Measurements from ENCODE around the gene ALPG. TPM values are rescaled to one million over a fixed set of nuclear protein-coding genes. Genes with fewer than 3 reads are reported as not detected.
"Not testable (repeated sequence)": the region's sequence is repeated elsewhere in the genome, so short reads cannot be mapped to it uniquely, and the experiment has no call there.

Gene ALPG
- total RNA-seq, 1 donor from 2014 or later = not detected

- H3K4me1 Mint-ChIP-seq = peaks cover 27% of the 10 kb centered on the region
- no peak for DNase-seq (ENCODE audit: low spot score)
- Histone ChIP-seq H3K79me2 (ENCODE audit: low read depth) (no peaks in the 10 kb centered on the region), H3K36me3 (no peaks in the 10 kb centered on the region), H3K9ac (no peak overlapping the region), H3K27me3 (peaks cover 16% of the 10 kb centered on the region), H3F3A (ENCODE audit: low read depth) (no peaks in the 10 kb centered on the region), H3K4me3 (no peak overlapping the region), H3K4me2 (peak overlapping the region; percentile 11), H4K20me1 (ENCODE audit: low read depth) (no peaks in the 10 kb centered on the region), H3K4me1 (peaks cover 4% of the 10 kb centered on the region), H3K9me3 (ENCODE audit: low read depth) (no peaks in the 10 kb centered on the region), H3K27ac (no peak overlapping the region), H2AFZ (replicated peaks) (no peak overlapping the region)
- TF ChIP-seq CTCF (IDR thresholded peaks at IDR 0.05) = no peak
- no peak for TF ChIP-seq EZH2 (IDR thresholded peaks at IDR 0.05)
- TF ChIP-seq EZH2phosphoT487 (IDR thresholded peaks at IDR 0.05) = no peak
- H3K4me3 Mint-ChIP-seq = no peak overlapping the region
- H3K36me3 Mint-ChIP-seq = no peaks in the 10 kb centered on the region
- H3K27me3 Mint-ChIP-seq (ENCODE audit: insufficient read depth, low read depth) = peaks cover 14% of the 10 kb centered on the region
- H3K27ac Mint-ChIP-seq = no peak overlapping the region
- H3K9me3 Mint-ChIP-seq = no peaks in the 10 kb centered on the region
Measured at GRCh38 chr2:232447638-232448303, 41.1 kb downstream of the ALPG start.

- Histone ChIP-seq H3K36me3 (no peaks in the 10 kb centered on the region), H3K9ac (no peak overlapping the region), H3F3A (ENCODE audit: low read depth) (no peaks in the 10 kb centered on the region), H3K4me3 (no peak overlapping the region), H3K27ac (no peak overlapping the region), H3K4me1 (peaks cover 4% of the 10 kb centered on the region), H3K4me2 (peak overlapping the region; percentile 11), H3K27me3 (peaks cover 16% of the 10 kb centered on the region), H3K79me2 (ENCODE audit: low read depth) (no peaks in the 10 kb centered on the region), H4K20me1 (ENCODE audit: low read depth) (no peaks in the 10 kb centered on the region), H2AFZ (replicated peaks) (no peak overlapping the region), H3K9me3 (ENCODE audit: low read depth) (no peaks in the 10 kb centered on the region)
- DNase-seq (ENCODE audit: low spot score) = peak; percentile 45
- H3K27me3 Mint-ChIP-seq (ENCODE audit: insufficient read depth, low read depth) = peaks cover 15% of the 10 kb centered on the region
- H3K4me1 Mint-ChIP-seq = peaks cover 27% of the 10 kb centered on the region
- peak overlapping the region; percentile 63 for H3K27ac Mint-ChIP-seq
- no peak for TF ChIP-seq EZH2phosphoT487 (IDR thresholded peaks at IDR 0.05)
- no peak for TF ChIP-seq CTCF (IDR thresholded peaks at IDR 0.05)
- no peak for TF ChIP-seq EZH2 (IDR thresholded peaks at IDR 0.05)
- H3K9me3 Mint-ChIP-seq = no peaks in the 10 kb centered on the region
- no peak overlapping the region for H3K4me3 Mint-ChIP-seq
- H3K36me3 Mint-ChIP-seq = no peaks in the 10 kb centered on the region
Measured at GRCh38 chr2:232448304-232448690, 41.7 kb downstream of the ALPG start.

GRCh38 chr2:232449964-232450363 lies 43.3 kb downstream of the ALPG start:
- Mint-ChIP-seq H3K27ac (no peak overlapping the region), H3K4me3 (no peak overlapping the region), H3K36me3 (no peaks in the 10 kb centered on the region), H3K9me3 (no peaks in the 10 kb centered on the region), H3K4me1 (peaks cover 27% of the 10 kb centered on the region), H3K27me3 (ENCODE audit: insufficient read depth, low read depth) (peaks cover 17% of the 10 kb centered on the region)
- no peak overlapping the region for H3K4me2 ChIP-seq
- no peaks in the 10 kb centered on the region for H3K36me3 ChIP-seq
- no peak overlapping the region for H3K27ac ChIP-seq
- H3K27me3 ChIP-seq = peaks cover 16% of the 10 kb centered on the region
- no peaks in the 10 kb centered on the region for H3K9me3 ChIP-seq (ENCODE audit: low read depth)
- H3K4me3 ChIP-seq = no peak overlapping the region
- no peak overlapping the region for H2AFZ ChIP-seq (replicated peaks)
- peaks cover 4% of the 10 kb centered on the region for H3K4me1 ChIP-seq
- TF ChIP-seq EZH2 (IDR thresholded peaks at IDR 0.05) (no peak), CTCF (IDR thresholded peaks at IDR 0.05) (no peak), EZH2phosphoT487 (IDR thresholded peaks at IDR 0.05) (no peak)
- H4K20me1 ChIP-seq (ENCODE audit: low read depth) = no peaks in the 10 kb centered on the region
- no peak for DNase-seq (ENCODE audit: low spot score)
- no peaks in the 10 kb centered on the region for H3K79me2 ChIP-seq (ENCODE audit: low read depth)
- H3F3A ChIP-seq (ENCODE audit: low read depth) = no peaks in the 10 kb centered on the region
- H3K9ac ChIP-seq = no peak overlapping the region

- H3K27ac Mint-ChIP-seq; H3F3A ChIP-seq (ENCODE audit: low read depth); H3K36me3 ChIP-seq; H3K79me2 ChIP-seq (ENCODE audit: low read depth); H3K4me3 ChIP-seq; H3K36me3 Mint-ChIP-seq; H3K9me3 ChIP-seq (ENCODE audit: low read depth); H3K9me3 Mint-ChIP-seq; H4K20me1 ChIP-seq (ENCODE audit: low read depth); H3K9ac ChIP-seq; H3K4me3 Mint-ChIP-seq; H3K4me2 ChIP-seq; H3K4me1 ChIP-seq; DNase-seq (ENCODE audit: low spot score); H3K27ac ChIP-seq; H2AFZ ChIP-seq (replicated peaks): not testable (repeated sequence)
- Mint-ChIP-seq H3K27me3 (ENCODE audit: insufficient read depth, low read depth) (peaks cover 17% of the 10 kb centered on the region), H3K4me1 (peaks cover 27% of the 10 kb centered on the region)
- H3K27me3 ChIP-seq = peaks cover 12% of the 10 kb centered on the region
Measured at GRCh38 chr2:232451645-232452044, 45.0 kb downstream of the ALPG start.
